ENCODE data around the gene PRR16. TPM values are rescaled to one million over a fixed set of nuclear protein-coding genes. Genes with fewer than 3 reads are reported as not detected.

Gene PRR16
- total RNA-seq, 1 donor from 2014 or later, result 2.1 TPM

- Mint-ChIP-seq H3K4me3 (no peak overlapping the region), H3K27me3 (peaks cover 6% of the 10 kb centered on the region), H3K27ac (no peak overlapping the region), H3K36me3 (no peaks in the 10 kb centered on the region), H3K4me1 (ENCODE audit: unreplicated experiment) (no peaks in the 10 kb centered on the region), H3K9me3 (no peaks in the 10 kb centered on the region)
- no peak for DNase-seq (ENCODE audit: extremely low spot score, unreplicated experiment)
- TF ChIP-seq, protein P1, sequence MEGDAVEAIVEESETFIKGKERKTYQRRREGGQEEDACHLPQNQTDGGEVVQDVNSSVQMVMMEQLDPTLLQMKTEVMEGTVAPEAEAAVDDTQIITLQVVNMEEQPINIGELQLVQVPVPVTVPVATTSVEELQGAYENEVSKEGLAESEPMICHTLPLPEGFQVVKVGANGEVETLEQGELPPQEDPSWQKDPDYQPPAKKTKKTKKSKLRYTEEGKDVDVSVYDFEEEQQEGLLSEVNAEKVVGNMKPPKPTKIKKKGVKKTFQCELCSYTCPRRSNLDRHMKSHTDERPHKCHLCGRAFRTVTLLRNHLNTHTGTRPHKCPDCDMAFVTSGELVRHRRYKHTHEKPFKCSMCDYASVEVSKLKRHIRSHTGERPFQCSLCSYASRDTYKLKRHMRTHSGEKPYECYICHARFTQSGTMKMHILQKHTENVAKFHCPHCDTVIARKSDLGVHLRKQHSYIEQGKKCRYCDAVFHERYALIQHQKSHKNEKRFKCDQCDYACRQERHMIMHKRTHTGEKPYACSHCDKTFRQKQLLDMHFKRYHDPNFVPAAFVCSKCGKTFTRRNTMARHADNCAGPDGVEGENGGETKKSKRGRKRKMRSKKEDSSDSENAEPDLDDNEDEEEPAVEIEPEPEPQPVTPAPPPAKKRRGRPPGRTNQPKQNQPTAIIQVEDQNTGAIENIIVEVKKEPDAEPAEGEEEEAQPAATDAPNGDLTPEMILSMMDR (conservative IDR thresholded peaks at IDR 0.05), result no peak
Observed at GRCh38 chr5:120644516-120644915, 180.4 kb downstream of the PRR16 start.

DNA sequence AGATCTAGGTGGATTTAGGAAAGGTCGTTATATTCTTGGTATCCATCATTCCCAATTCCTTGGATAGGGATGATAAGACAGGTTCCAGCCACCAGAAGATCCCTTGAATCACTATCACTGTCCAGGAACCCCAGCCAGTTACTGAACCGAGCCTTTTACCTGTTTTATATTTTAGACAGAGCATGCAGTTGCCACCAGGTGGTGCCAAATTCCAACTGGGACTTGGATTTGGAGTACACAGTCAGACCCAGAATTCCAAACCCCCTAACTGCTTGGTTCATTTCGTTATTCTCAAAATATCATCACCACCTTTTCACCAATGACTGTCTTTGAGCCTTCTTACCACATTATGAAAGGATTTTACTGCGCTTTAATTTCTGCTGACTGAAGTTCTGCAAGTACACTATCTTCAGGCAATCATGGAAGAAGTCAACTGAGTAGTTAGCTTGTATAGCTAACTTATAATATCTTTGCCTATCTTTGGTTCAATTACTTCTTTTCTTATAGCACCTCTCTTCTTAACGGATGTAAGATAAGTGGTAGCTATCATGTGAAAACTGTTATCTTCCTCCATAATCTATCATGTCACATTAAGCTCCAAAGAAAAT lies 191.8 kb downstream of the PRR16 start:
- no peak overlapping the region for H3K27ac Mint-ChIP-seq
- TF ChIP-seq, protein P1 (conservative IDR thresholded peaks at IDR 0.05), result peak; percentile 81
- H3K27me3 Mint-ChIP-seq, result peaks cover 3% of the 10 kb centered on the region
- H3K36me3 Mint-ChIP-seq, result no peaks in the 10 kb centered on the region
- H3K4me3 Mint-ChIP-seq, result no peak overlapping the region
- no peaks in the 10 kb centered on the region for H3K9me3 Mint-ChIP-seq
- peaks cover 3% of the 10 kb centered on the region for H3K4me1 Mint-ChIP-seq (ENCODE audit: unreplicated experiment)
- no peak for DNase-seq (ENCODE audit: extremely low spot score, unreplicated experiment)

DNA sequence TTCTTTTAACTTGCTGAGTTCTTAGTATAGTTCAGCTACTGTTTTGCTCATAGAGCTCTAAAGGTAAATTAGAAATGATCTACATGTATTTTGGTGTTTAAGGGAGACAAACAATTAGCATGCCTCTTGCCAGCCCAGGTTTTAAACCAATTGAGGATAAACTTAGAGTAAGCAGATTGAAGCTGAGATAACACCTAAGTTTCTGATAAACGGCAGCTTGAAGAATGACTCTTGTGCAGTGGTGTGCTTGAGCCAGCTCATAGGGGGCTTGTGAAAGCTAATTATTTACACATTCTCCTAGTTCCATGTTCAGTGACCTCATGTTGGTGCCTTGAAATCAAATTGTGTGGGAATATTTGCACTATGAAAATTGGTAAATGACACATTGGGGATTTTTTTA lies 193.0 kb downstream of the PRR16 start:
- no peak overlapping the region for H3K27ac Mint-ChIP-seq
- no peak for DNase-seq (ENCODE audit: extremely low spot score, unreplicated experiment)
- no peaks in the 10 kb centered on the region for H3K36me3 Mint-ChIP-seq
- no peaks in the 10 kb centered on the region for H3K9me3 Mint-ChIP-seq
- H3K4me3 Mint-ChIP-seq, result no peak overlapping the region
- TF ChIP-seq, protein P1 (conservative IDR thresholded peaks at IDR 0.05), result no peak
- H3K27me3 Mint-ChIP-seq, result peaks cover 3% of the 10 kb centered on the region
- peaks cover 3% of the 10 kb centered on the region for H3K4me1 Mint-ChIP-seq (ENCODE audit: unreplicated experiment)

DNA sequence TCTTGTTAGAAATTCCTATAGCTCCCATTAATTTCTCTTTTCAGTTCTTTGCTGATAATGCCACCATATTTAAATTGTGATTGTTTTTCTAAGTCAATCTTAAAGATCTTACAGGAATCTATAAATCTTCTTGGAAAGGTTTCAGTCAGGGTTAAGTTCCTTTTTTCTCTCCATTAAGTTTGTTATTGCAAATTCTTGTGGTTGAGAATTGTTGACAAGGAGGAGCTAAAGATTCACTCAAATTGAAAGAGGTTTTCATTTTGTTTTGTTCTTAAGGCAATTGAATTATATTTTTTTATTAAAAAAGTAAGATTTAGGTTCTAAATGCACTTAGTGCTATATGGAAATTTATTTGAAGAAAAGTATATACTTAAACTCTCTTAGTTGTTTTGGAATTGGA lies 213.4 kb downstream of the PRR16 start:
- H3K27me3 Mint-ChIP-seq, result no peaks in the 10 kb centered on the region
- no peak overlapping the region for H3K4me3 Mint-ChIP-seq
- no peak overlapping the region for H3K27ac Mint-ChIP-seq
- H3K9me3 Mint-ChIP-seq, result no peaks in the 10 kb centered on the region
- no peak for DNase-seq (ENCODE audit: extremely low spot score, unreplicated experiment)
- no peaks in the 10 kb centered on the region for H3K36me3 Mint-ChIP-seq
- TF ChIP-seq, protein P1 (conservative IDR thresholded peaks at IDR 0.05), result no peak
- H3K4me1 Mint-ChIP-seq (ENCODE audit: unreplicated experiment), result no peaks in the 10 kb centered on the region

DNA sequence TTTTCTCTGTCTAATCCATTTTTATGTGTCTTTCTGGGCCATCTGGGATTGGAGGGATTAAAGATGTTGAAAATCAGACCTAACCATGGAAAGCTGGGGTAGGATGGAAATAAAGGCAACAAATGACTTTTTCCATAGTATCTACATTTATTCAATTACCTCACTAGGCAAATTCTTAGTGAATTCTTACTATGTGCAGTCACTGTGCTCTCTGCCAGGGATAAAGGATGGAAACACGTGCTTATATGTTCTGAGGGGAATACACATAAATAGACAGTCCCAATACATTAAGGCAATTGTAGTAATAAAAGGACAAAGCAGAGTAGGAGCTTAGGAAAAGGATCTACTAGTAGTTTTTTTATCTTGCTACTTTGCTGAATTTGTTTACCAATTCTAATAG lies 214.2 kb downstream of the PRR16 start:
- TF ChIP-seq, protein P1 (conservative IDR thresholded peaks at IDR 0.05), result no peak
- Mint-ChIP-seq H3K27me3 (no peaks in the 10 kb centered on the region), H3K4me3 (no peak overlapping the region), H3K27ac (no peak overlapping the region), H3K9me3 (no peaks in the 10 kb centered on the region), H3K4me1 (ENCODE audit: unreplicated experiment) (no peaks in the 10 kb centered on the region), H3K36me3 (no peaks in the 10 kb centered on the region)
- DNase-seq (ENCODE audit: extremely low spot score, unreplicated experiment), result no peak

- Mint-ChIP-seq H3K36me3 (no peaks in the 10 kb centered on the region), H3K4me3 (no peak overlapping the region), H3K9me3 (no peaks in the 10 kb centered on the region), H3K27ac (no peak overlapping the region), H3K4me1 (ENCODE audit: unreplicated experiment) (no peaks in the 10 kb centered on the region), H3K27me3 (no peaks in the 10 kb centered on the region)
- no peak for DNase-seq (ENCODE audit: extremely low spot score, unreplicated experiment)
- TF ChIP-seq, protein P1 (conservative IDR thresholded peaks at IDR 0.05), result no peak
Observed at GRCh38 chr5:120682851-120683250, 218.8 kb downstream of the PRR16 start.

Measured in type B pancreatic cell (in vitro differentiated cells).